ENCODE data around the gene LEP.

GRCh38 chr7:128303133-128303532, 62.1 kb downstream of the LEP start:
- no peak for TF ChIP-seq EZH2 (IDR thresholded peaks at IDR 0.05; ENCODE audit: low read length, missing control alignments)
- TF ChIP-seq, protein P1, sequence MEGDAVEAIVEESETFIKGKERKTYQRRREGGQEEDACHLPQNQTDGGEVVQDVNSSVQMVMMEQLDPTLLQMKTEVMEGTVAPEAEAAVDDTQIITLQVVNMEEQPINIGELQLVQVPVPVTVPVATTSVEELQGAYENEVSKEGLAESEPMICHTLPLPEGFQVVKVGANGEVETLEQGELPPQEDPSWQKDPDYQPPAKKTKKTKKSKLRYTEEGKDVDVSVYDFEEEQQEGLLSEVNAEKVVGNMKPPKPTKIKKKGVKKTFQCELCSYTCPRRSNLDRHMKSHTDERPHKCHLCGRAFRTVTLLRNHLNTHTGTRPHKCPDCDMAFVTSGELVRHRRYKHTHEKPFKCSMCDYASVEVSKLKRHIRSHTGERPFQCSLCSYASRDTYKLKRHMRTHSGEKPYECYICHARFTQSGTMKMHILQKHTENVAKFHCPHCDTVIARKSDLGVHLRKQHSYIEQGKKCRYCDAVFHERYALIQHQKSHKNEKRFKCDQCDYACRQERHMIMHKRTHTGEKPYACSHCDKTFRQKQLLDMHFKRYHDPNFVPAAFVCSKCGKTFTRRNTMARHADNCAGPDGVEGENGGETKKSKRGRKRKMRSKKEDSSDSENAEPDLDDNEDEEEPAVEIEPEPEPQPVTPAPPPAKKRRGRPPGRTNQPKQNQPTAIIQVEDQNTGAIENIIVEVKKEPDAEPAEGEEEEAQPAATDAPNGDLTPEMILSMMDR (conservative IDR thresholded peaks at IDR 0.05 in 1 of 2, IDR thresholded peaks at IDR 0.05 in 1 of 2; ENCODE audit: low read depth in 1 of 2, low read length in 2 of 2), result no peak
